Measurements from ENCODE around the gene TOMM6. TPM values are rescaled to one million over a fixed set of nuclear protein-coding genes. Genes with fewer than 3 reads are reported as not detected.

The TOMM6 gene
- total RNA-seq, 1 donor from 2014 or later: 226 TPM

Other genes with a start within 250 kb of the TOMM6 start
- 13.9 TPM for gene FOXP4, start 241.3 kb upstream of the TOMM6 start, total RNA-seq
- 1.3 TPM for gene MDFI, start 149.2 kb upstream of the TOMM6 start, total RNA-seq
- gene TFEB, start 52.1 kb upstream of the TOMM6 start, total RNA-seq: 39.5 TPM
- not detected for gene PGC, start 40.3 kb upstream of the TOMM6 start, total RNA-seq
- gene FRS3, start 7.8 kb upstream of the TOMM6 start, total RNA-seq: 5.1 TPM
- gene PRICKLE4, start 6.9 kb upstream of the TOMM6 start, total RNA-seq: 3.3 TPM
- gene USP49, start 107.7 kb downstream of the TOMM6 start, total RNA-seq: 2.0 TPM
- 22.9 TPM for gene MED20, start 133.4 kb downstream of the TOMM6 start, total RNA-seq
- gene BYSL, start 133.8 kb downstream of the TOMM6 start, total RNA-seq: 9.6 TPM
- gene CCND3, start 154.1 kb downstream of the TOMM6 start, total RNA-seq: 51.5 TPM

Data from Right ventricle myocardium inferior (tissue), 1 donor.